ENCODE results near the gene EIF3I. TPM values are rescaled to one million over a fixed set of nuclear protein-coding genes. Genes with fewer than 3 reads are reported as not detected.
A peak's percentile ranks its signal among the peaks of the same experiment; 100 is the strongest.

Gene EIF3I
- total and polyA plus RNA-seq, 2 of the 13 experiments (the other 11 are each of a cell fraction or from before 2014, with no cell fraction given) = 210 to 223 TPM

DNA sequence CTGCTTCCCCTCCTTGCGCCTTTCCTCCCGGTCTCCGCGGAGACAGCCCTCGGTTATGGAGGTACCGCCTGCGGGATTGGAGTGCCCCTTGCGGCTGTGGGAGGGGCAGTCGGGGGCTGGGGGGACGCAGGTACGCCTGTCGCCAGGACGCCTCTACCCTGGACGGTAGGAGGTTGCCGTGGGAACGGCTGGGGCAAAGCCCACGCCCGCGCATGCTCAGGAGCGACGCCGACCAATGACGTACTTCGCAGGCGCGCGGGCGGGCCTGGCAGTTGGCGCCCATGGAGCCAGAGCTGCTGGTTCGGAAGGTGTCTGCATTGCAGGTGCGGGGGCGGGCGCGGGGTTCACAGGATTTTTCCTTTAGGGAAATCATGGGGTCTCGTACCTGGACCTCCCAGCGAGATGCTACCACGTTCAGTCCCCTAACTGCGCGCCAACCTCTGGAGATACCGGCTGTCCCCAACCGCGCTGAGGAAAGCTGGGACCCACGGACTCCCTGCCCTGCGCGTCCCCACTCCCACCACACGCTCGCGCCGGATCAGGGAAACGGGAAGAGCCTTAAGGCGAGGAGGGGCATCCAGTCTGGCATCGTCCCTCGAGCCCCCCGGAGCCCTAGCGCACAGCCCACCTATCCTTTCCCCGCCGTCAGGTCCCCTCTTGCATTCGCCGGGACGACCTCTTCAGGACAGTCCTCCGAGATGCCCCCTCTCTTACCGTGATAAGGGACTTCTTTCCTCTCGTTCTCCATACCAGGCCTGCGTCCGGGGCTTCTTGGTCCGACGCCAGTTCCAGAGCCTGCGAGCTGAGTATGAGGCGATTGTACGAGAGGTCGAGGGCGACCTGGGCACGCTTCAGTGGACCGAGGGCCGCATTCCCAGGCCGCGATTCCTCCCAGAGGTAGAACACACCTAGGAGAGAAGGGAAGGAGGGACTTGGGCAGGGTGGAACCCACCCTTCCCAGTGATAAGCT lies 16.5 kb upstream of the EIF3I start, which contains the start of gene IQCC (continued):
- TF ChIP-seq, protein P1, sequence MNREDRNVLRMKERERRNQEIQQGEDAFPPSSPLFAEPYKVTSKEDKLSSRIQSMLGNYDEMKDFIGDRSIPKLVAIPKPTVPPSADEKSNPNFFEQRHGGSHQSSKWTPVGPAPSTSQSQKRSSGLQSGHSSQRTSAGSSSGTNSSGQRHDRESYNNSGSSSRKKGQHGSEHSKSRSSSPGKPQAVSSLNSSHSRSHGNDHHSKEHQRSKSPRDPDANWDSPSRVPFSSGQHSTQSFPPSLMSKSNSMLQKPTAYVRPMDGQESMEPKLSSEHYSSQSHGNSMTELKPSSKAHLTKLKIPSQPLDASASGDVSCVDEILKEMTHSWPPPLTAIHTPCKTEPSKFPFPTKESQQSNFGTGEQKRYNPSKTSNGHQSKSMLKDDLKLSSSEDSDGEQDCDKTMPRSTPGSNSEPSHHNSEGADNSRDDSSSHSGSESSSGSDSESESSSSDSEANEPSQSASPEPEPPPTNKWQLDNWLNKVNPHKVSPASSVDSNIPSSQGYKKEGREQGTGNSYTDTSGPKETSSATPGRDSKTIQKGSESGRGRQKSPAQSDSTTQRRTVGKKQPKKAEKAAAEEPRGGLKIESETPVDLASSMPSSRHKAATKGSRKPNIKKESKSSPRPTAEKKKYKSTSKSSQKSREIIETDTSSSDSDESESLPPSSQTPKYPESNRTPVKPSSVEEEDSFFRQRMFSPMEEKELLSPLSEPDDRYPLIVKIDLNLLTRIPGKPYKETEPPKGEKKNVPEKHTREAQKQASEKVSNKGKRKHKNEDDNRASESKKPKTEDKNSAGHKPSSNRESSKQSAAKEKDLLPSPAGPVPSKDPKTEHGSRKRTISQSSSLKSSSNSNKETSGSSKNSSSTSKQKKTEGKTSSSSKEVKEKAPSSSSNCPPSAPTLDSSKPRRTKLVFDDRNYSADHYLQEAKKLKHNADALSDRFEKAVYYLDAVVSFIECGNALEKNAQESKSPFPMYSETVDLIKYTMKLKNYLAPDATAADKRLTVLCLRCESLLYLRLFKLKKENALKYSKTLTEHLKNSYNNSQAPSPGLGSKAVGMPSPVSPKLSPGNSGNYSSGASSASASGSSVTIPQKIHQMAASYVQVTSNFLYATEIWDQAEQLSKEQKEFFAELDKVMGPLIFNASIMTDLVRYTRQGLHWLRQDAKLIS (CRISPR knock-in tag; IDR thresholded peaks at IDR 0.05) = no peak
- TF ChIP-seq ZNF543 (CRISPR knock-in tag; IDR thresholded peaks at IDR 0.05) (no peak), SETDB1 (CRISPR knock-in tag; IDR thresholded peaks at IDR 0.05; ENCODE audit: borderline replicate concordance) (no peak), ZNF709 (CRISPR knock-in tag; IDR thresholded peaks at IDR 0.05) (no peak), ZNF567 (CRISPR knock-in tag; IDR thresholded peaks at IDR 0.05; ENCODE audit: borderline replicate concordance) (no peak), SMYD3 (CRISPR knock-in tag; IDR thresholded peaks at IDR 0.05) (no peak), ZNF235 (CRISPR knock-in tag; IDR thresholded peaks at IDR 0.05; ENCODE audit: borderline replicate concordance) (no peak), RFX3 (CRISPR knock-in tag; IDR thresholded peaks at IDR 0.05) (peak; percentile 95), HIVEP1 (CRISPR knock-in tag; IDR thresholded peaks at IDR 0.05) (no peak), ZFY (CRISPR knock-in tag; IDR thresholded peaks at IDR 0.05) (peak; percentile 77; the same call in 1 of the 2 replicates), HES4 (CRISPR knock-in tag; IDR thresholded peaks at IDR 0.05; ENCODE audit: borderline replicate concordance) (no peak), KDM2A (CRISPR knock-in tag; IDR thresholded peaks at IDR 0.05; ENCODE audit: borderline replicate concordance, low read depth) (peak; percentile 77; the same call in 1 of the 2 replicates), ZNF788 (CRISPR knock-in tag; IDR thresholded peaks at IDR 0.05; ENCODE audit: borderline replicate concordance) (no peak), HOXD1 (CRISPR knock-in tag; IDR thresholded peaks at IDR 0.05) (no peak), GZF1 (CRISPR knock-in tag; IDR thresholded peaks at IDR 0.05) (no peak), SRSF1 (optimal IDR thresholded peaks at IDR 0.05; ENCODE audit: low read depth, low read length) (peak; percentile 21), MAFK (conservative IDR thresholded peaks at IDR 0.05 in 1 of 2, IDR thresholded peaks at IDR 0.05 in 1 of 2; ENCODE audit: low read length in 2 of 2) (no peak), NR2F6 (IDR thresholded peaks at IDR 0.05) (no peak), NR2F6 (CRISPR knock-in tag; IDR thresholded peaks at IDR 0.05) (no peak)
- TF ChIP-seq, protein P2, sequence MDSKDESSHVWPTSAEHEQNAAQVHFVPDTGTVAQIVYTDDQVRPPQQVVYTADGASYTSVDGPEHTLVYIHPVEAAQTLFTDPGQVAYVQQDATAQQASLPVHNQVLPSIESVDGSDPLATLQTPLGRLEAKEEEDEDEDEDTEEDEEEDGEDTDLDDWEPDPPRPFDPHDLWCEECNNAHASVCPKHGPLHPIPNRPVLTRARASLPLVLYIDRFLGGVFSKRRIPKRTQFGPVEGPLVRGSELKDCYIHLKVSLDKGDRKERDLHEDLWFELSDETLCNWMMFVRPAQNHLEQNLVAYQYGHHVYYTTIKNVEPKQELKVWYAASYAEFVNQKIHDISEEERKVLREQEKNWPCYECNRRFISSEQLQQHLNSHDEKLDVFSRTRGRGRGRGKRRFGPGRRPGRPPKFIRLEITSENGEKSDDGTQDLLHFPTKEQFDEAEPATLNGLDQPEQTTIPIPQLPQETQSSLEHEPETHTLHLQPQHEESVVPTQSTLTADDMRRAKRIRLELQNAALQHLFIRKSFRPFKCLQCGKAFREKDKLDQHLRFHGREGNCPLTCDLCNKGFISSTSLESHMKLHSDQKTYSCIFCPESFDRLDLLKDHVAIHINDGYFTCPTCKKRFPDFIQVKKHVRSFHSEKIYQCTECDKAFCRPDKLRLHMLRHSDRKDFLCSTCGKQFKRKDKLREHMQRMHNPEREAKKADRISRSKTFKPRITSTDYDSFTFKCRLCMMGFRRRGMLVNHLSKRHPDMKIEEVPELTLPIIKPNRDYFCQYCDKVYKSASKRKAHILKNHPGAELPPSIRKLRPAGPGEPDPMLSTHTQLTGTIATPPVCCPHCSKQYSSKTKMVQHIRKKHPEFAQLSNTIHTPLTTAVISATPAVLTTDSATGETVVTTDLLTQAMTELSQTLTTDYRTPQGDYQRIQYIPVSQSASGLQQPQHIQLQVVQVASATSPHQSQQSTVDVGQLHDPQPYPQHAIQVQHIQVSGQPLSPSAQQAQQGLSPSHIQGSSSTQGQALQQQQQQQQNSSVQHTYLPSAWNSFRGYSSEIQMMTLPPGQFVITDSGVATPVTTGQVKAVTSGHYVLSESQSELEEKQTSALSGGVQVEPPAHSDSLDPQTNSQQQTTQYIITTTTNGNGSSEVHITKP (CRISPR knock-in tag; IDR thresholded peaks at IDR 0.05; ENCODE audit: low read depth) = no peak
- TF ChIP-seq, protein P3, sequence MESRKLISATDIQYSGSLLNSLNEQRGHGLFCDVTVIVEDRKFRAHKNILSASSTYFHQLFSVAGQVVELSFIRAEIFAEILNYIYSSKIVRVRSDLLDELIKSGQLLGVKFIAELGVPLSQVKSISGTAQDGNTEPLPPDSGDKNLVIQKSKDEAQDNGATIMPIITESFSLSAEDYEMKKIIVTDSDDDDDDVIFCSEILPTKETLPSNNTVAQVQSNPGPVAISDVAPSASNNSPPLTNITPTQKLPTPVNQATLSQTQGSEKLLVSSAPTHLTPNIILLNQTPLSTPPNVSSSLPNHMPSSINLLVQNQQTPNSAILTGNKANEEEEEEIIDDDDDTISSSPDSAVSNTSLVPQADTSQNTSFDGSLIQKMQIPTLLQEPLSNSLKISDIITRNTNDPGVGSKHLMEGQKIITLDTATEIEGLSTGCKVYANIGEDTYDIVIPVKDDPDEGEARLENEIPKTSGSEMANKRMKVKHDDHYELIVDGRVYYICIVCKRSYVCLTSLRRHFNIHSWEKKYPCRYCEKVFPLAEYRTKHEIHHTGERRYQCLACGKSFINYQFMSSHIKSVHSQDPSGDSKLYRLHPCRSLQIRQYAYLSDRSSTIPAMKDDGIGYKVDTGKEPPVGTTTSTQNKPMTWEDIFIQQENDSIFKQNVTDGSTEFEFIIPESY (CRISPR knock-in tag; IDR thresholded peaks at IDR 0.05) = no peak

Data from HepG2 (cell line).